ENCODE data around the gene ZNF567. TPM values are rescaled to one million over a fixed set of nuclear protein-coding genes. Genes with fewer than 3 reads are reported as not detected.

The ZNF567 gene
- 8.9 and 11.5 TPM in 2 replicates for total RNA-seq

DNA sequence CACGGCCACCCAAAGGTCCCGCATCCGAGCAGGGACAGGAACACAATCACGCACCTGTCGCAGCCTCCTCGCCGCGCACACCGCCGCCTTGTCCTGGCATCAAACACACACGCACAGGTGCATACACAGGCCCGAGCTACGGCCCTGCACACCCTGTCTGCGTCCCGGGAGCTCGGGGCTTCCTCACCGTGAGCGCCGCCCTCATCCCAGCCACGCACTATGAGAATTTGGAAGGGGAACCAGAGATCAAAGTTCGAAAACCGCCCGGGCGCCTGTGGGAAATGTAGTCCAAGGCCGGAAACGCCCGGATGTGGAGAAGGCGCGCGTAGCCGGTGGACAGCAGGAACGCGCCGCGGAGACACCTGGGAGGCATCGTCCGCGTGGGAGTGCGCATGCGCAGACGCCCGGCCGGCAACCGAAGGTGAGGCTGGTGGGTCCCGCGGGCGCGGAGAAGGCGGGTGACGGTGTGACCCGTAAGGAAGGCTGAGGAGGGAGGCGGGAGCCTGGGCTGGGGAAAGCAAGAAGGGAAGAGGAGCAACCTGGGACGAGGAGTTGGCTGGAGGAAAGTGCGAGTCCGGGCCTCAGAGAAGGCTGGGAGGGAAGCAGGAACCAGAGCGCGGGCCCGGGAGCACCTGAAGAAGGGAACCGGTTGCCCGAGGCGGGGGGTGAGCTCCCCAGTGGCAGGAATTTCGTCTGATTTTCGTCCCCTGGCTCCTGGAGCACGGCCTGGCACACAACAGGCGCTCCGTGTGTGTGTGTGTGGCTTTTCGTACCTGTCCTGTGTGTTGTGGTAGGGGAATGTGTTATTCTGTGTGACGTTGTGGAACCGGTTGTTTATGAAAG, at the start of gene ZNF567:
Gene ZNF567 (plus strand): TSS at position 399 of the 843 bp plus-strand sequence. CDS start 7,256 bp downstream, outside the sequence.

Other genes starting within 250 kb of the ZNF567 start
- 5.5 and 12.9 TPM in 2 replicates for gene ZNF566, start 198.1 kb upstream of the ZNF567 start, total RNA-seq
- 16.4 and 24.0 TPM in 2 replicates for gene ZNF260, start 159.3 kb upstream of the ZNF567 start, total RNA-seq
- 9.9 and 14.4 TPM in 2 replicates for gene ZNF529, start 114.3 kb upstream of the ZNF567 start, total RNA-seq
- gene ZNF382, start 82.3 kb upstream of the ZNF567 start, total RNA-seq, result 4.1 and 5.8 TPM in 2 replicates
- 11.6 and 13.7 TPM in 2 replicates for gene ZNF461, start 20.8 kb upstream of the ZNF567 start, total RNA-seq
- 1.4 and 2.2 TPM in 2 replicates for gene ZNF850, start 85.2 kb downstream of the ZNF567 start, total RNA-seq
- gene ZNF790, start 150.8 kb downstream of the ZNF567 start, total RNA-seq, result 6.8 and 8.3 TPM in 2 replicates
- 1.4 and 4.0 TPM in 2 replicates for gene ZNF345, start 163.3 kb downstream of the ZNF567 start, total RNA-seq
- gene ZNF829, start 228.7 kb downstream of the ZNF567 start, total RNA-seq, result 3.8 and 4.1 TPM in 2 replicates
- gene ZNF568, start 228.7 kb downstream of the ZNF567 start, total RNA-seq, result 14.4 and 15.5 TPM in 2 replicates

Data from nasal cavity respiratory epithelium epithelial cell of viscerocranial mucosa (primary cell).